H1 (cell line): ENCODE results near the gene RNASE9. TPM values are rescaled to one million over a fixed set of nuclear protein-coding genes. Genes with fewer than 3 reads are reported as not detected.

Experiments used
- CTCF ChIA-PET: fragments of 300-600 bp; sonication (Branson Sonifier 250); formaldehyde crosslinking; loops from one replicate; lab custom pipeline; 2021; ENCODE audit not compliant: partially characterized antibody; lab: Charles Lee
- POLR2A ChIA-PET: fragments of 300-600 bp; sonication (Branson Sonifier 250); formaldehyde crosslinking; loops from one replicate; lab custom pipeline; 2021; ENCODE audit warnings: inconsistent platforms; ENCODE audit not compliant: partially characterized antibody; lab: Charles Lee
- DNase-seq, 2 experiments: peaks; one replicate each; pipeline versions ENCODE4 v3.0.0 to v3.0.0-alpha.2; 2010 to 2022; ENCODE audit warnings: low spot score in 2 of 2, low read depth in 1 of 2, mixed read lengths in 1 of 2
- FAIRE-seq: peaks from 2 replicates; lab custom pipeline; 2011; peaks lifted over from hg19 to GRCh38; lab: Jason Lieb, UNC
- H2AFZ ChIP-seq: 2 replicates; pipeline ENCODE4 v1.8.1; 2012; ENCODE audit warnings: low read length, inconsistent platforms
- H2AK5ac ChIP-seq: 2 replicates; pipeline ENCODE4 v1.6.1; 2013; ENCODE audit warnings: low read depth, low read length
- H2BK120ac ChIP-seq: replicated peaks from 2 replicates; pipeline ENCODE3; 2013; ENCODE audit warnings: low read depth, low read length, inconsistent platforms
- H2BK12ac ChIP-seq: 2 replicates; pipeline ENCODE4 v1.6.1; 2013; ENCODE audit warnings: low read depth, low read length
- H2BK15ac ChIP-seq: 2 replicates; pipeline ENCODE4 v1.6.1; 2013; ENCODE audit warnings: low read length
- H2BK20ac ChIP-seq: 2 replicates; pipeline ENCODE4 v1.6.1; 2013; ENCODE audit warnings: low read length
- H2BK5ac ChIP-seq: 2 replicates; pipeline ENCODE4 v1.6.1; 2013; ENCODE audit warnings: low read depth, low read length
- H3K14ac ChIP-seq: 2 replicates; pipeline ENCODE4 v1.6.1; 2013; ENCODE audit warnings: inconsistent platforms; ENCODE audit not compliant: insufficient read length
- H3K18ac ChIP-seq: 2 replicates; pipeline ENCODE4 v1.6.1; 2013; ENCODE audit warnings: low read length; ENCODE audit errors: extremely low read depth
- H3K23ac ChIP-seq: 2 replicates; pipeline ENCODE4 v1.6.1; 2013; ENCODE audit warnings: inconsistent platforms; ENCODE audit not compliant: insufficient read length
- H3K23me2 ChIP-seq: 2 replicates; pipeline ENCODE4 v1.6.1; 2013; ENCODE audit warnings: low read depth, low read length
- H3K27ac ChIP-seq: 2 replicates; pipeline ENCODE4 v1.6.1; 2011; ENCODE audit warnings: low read depth, low read length, inconsistent platforms
- H3K27me3 ChIP-seq, 4 experiments: replicated peaks in 1 of 4; 1 replicate in 1 of 4; 2 replicates in 3 of 4; pipeline versions ENCODE4 v1.6.1 to v1.8.1; 2011 to 2013; ENCODE audit warnings: low read length in 3 of 4, mild to moderate bottlenecking in 3 of 4, inconsistent platforms in 2 of 4, mixed read lengths in 2 of 4, moderate library complexity in 1 of 4; ENCODE audit not compliant: control insufficient read depth in 3 of 4, insufficient read depth in 3 of 4; ENCODE audit errors: extremely low read depth in 1 of 4
- H3K36me3 ChIP-seq, 4 experiments: 2 replicates each; pipeline versions ENCODE4 v1.6.1 to v1.8.1; 2011 to 2013; ENCODE audit warnings: mild to moderate bottlenecking in 4 of 4, low read length in 3 of 4, moderate library complexity in 2 of 4, control low read depth in 1 of 4, inconsistent platforms in 1 of 4; ENCODE audit not compliant: insufficient read depth in 4 of 4, control insufficient read depth in 2 of 4
- H3K4ac ChIP-seq: replicated peaks from 2 replicates; pipeline ENCODE3; 2013; ENCODE audit warnings: low read length, low read depth, mixed read lengths, inconsistent platforms; ENCODE audit not compliant: insufficient read length
- H3K4me1 ChIP-seq, 4 experiments: replicated peaks in 1 of 4; 1 replicate in 1 of 4; 2 replicates in 3 of 4; pipeline versions ENCODE4 v1.6.1 to v1.8.1; 2011 to 2013; ENCODE audit warnings: low read length in 3 of 4, inconsistent platforms in 2 of 4, mixed read lengths in 1 of 4; ENCODE audit not compliant: insufficient read depth in 4 of 4, control insufficient read depth in 3 of 4
- H3K4me2 ChIP-seq, 2 experiments: 2 replicates each; pipeline versions ENCODE4 v1.6.1 to v1.8.1; 2011 to 2013; ENCODE audit warnings: low read depth in 2 of 2, low read length in 2 of 2, control low read depth in 1 of 2, inconsistent platforms in 1 of 2, mild to moderate bottlenecking in 1 of 2; ENCODE audit not compliant: insufficient read depth in 1 of 2
- H3K4me3 ChIP-seq, 4 experiments: fragments of 200-600, 300-600 bp in 1 of 4; sonication (generic), shearing (Covaris generic), sonication (Bioruptor Twin) in 1 of 4; 2 replicates each; pipeline versions ENCODE4 v1.5.1 to v1.8.1; 2011 to 2016; ENCODE audit warnings: low read length in 4 of 4, low read depth in 3 of 4, control low read depth in 2 of 4, inconsistent platforms in 2 of 4, mild to moderate bottlenecking in 2 of 4, mixed read lengths in 1 of 4, moderate library complexity in 1 of 4; ENCODE audit not compliant: insufficient read depth in 2 of 4; ENCODE audit errors: extremely low read depth in 1 of 4
- H3K56ac ChIP-seq: replicated peaks from 2 replicates; pipeline ENCODE3; 2013; ENCODE audit warnings: low read depth, mild to moderate bottlenecking, mixed read lengths, low read length, inconsistent platforms; ENCODE audit not compliant: insufficient read length
- H3K79me1 ChIP-seq: 2 replicates; pipeline ENCODE4 v1.6.1; 2013; ENCODE audit warnings: low read depth, low read length, control low read depth
- H3K79me2 ChIP-seq, 2 experiments: 2 replicates each; pipeline versions ENCODE4 v1.6.1 to v1.8.1; 2012 to 2013; ENCODE audit warnings: low read length in 2 of 2, mild to moderate bottlenecking in 2 of 2, inconsistent platforms in 1 of 2; ENCODE audit not compliant: insufficient read depth in 2 of 2, control insufficient read depth in 1 of 2
- H3K9ac ChIP-seq, 4 experiments: replicated peaks in 1 of 4; 1 replicate in 1 of 4; 2 replicates in 3 of 4; pipeline versions ENCODE4 v1.6.1 to v1.8.1; 2011 to 2013; ENCODE audit warnings: low read depth in 3 of 4, low read length in 3 of 4, control low read depth in 2 of 4, mild to moderate bottlenecking in 2 of 4, moderate library complexity in 2 of 4, inconsistent platforms in 1 of 4; ENCODE audit errors: extremely low read depth in 1 of 4
- H3K9me3 ChIP-seq, 2 experiments: 2 replicates each; pipeline versions ENCODE4 v1.6.1 to v1.8.1; 2012 to 2013; ENCODE audit warnings: mild to moderate bottlenecking in 2 of 2, moderate library complexity in 2 of 2, control low read depth in 1 of 2, inconsistent platforms in 1 of 2, low read depth in 1 of 2, low read length in 1 of 2, mixed read lengths in 1 of 2; ENCODE audit not compliant: insufficient read depth in 2 of 2
- H4K20me1 ChIP-seq, 2 experiments: replicated peaks in 1 of 2; 2 replicates each; pipeline versions ENCODE3 to v1.8.1; 2011 to 2013; ENCODE audit warnings: inconsistent platforms in 2 of 2, low read length in 2 of 2, mild to moderate bottlenecking in 1 of 2; ENCODE audit not compliant: insufficient read depth in 2 of 2, control insufficient read depth in 1 of 2
- H4K5ac ChIP-seq: 2 replicates; pipeline ENCODE4 v1.6.1; 2013; ENCODE audit warnings: low read length, low read depth, mixed read lengths, inconsistent platforms; ENCODE audit not compliant: insufficient read length
- H4K8ac ChIP-seq: 2 replicates; pipeline ENCODE4 v1.8.0; 2013; ENCODE audit warnings: mild to moderate bottlenecking, moderate library complexity, low read length, inconsistent platforms; ENCODE audit not compliant: insufficient read depth; ENCODE audit errors: extremely low read depth
- H4K91ac ChIP-seq: replicated peaks from 2 replicates; pipeline ENCODE3; 2013; ENCODE audit warnings: low read length, mixed read lengths, inconsistent platforms; ENCODE audit not compliant: insufficient read length
- ASH2L ChIP-seq: fragments of 200-600, 300-600 bp; sonication (generic); IDR thresholded peaks from one replicate; pipeline ENCODE4 v1.7.1; 2017; ENCODE audit warnings: low read length
- BACH1 ChIP-seq: IDR thresholded peaks from 2 replicates; pipeline ENCODE4 v1.6.1; 2012; ENCODE audit warnings: low read length, improper control_type of control experiment
- CHD1 ChIP-seq: IDR thresholded peaks from 2 replicates; pipeline ENCODE4 v1.6.1; 2012; ENCODE audit warnings: low read depth, low read length, improper control_type of control experiment
- GABPA ChIP-seq: IDR thresholded peaks from 2 replicates; pipeline ENCODE4 v1.6.1; 2011; ENCODE audit warnings: mild to moderate bottlenecking, low read length, moderate library complexity, borderline replicate concordance; ENCODE audit not compliant: insufficient read depth
- GTF2F1 ChIP-seq: IDR thresholded peaks from 2 replicates; pipeline ENCODE4 v1.6.1; 2012; ENCODE audit warnings: low read depth, low read length, improper control_type of control experiment, borderline replicate concordance
- JUN ChIP-seq: IDR thresholded peaks from 2 replicates; pipeline ENCODE4 v1.6.1; 2011; ENCODE audit warnings: low read depth, mild to moderate bottlenecking, improper control_type of control experiment, low read length
- KDM5A ChIP-seq: fragments of 200-600 bp; IDR thresholded peaks from 2 replicates; pipeline ENCODE4 v1.7.1; 2012; ENCODE audit warnings: mild to moderate bottlenecking, low read length, inconsistent platforms, mixed read lengths
- RBBP5 ChIP-seq: IDR thresholded peaks from 2 replicates; pipeline ENCODE4 v1.7.1; 2012; ENCODE audit warnings: low read depth, mild to moderate bottlenecking, inconsistent platforms, low read length, moderate library complexity, borderline replicate concordance
- RFX5 ChIP-seq: IDR thresholded peaks from 2 replicates; pipeline ENCODE4 v1.6.1; 2011; ENCODE audit warnings: low read depth, low read length, improper control_type of control experiment, borderline replicate concordance
- SIX5 ChIP-seq: IDR thresholded peaks from 2 replicates; pipeline ENCODE4 v1.6.1; 2011; ENCODE audit warnings: mild to moderate bottlenecking, low read depth, low read length
- TAF7 ChIP-seq: optimal IDR thresholded peaks from 2 replicates; pipeline ENCODE3; 2011; ENCODE audit warnings: low read depth, mild to moderate bottlenecking, inconsistent platforms, low read length, moderate library complexity, borderline replicate concordance
- WGBS, 2 experiments: shearing (Covaris generic) in 1 of 2; methylation state at CpG; one replicate each; pipeline versions ENCODE4 v1.1.6 to v1.1.7; 2013 to 2015; ENCODE audit warnings: low lambda C conversion rate in 2 of 2, mixed read lengths in 2 of 2, inconsistent platforms in 1 of 2, low coverage in 1 of 2, missing lambda C conversion rate in 1 of 2; ENCODE audit not compliant: insufficient replicate concordance in 2 of 2, insufficient coverage in 1 of 2, insufficient read length in 1 of 2; ENCODE audit errors: extremely low coverage in 1 of 2, missing lambda C conversion rate in 1 of 2; 5-methylcytosine and 5-hydroxymethylcytosine counted together
- polyA plus RNA-seq, 7 experiments: library from polyadenylated mRNA; depleted of rRNA in 3 of 7; stranded (reverse) in 5 of 7; unstranded in 2 of 7; fragments of >200 nt in 5 of 7; fragments of 200-250 nt in 2 of 7; gene quantifications; 1 replicate in 5 of 7; 2 replicates in 1 of 7; 4 replicates in 1 of 7; pipeline versions ENCODE4 v1.2.1 to v1.2.3, GENCODE V29; 2011 to 2013; ENCODE audit warnings: missing spikeins in 2 of 7, mixed read lengths in 2 of 7
- total RNA-seq: library from RNA; stranded (reverse); fragmentation: NEBNext Ultra II Directional; extraction: Animal tissue kit (Norgen Biotek cat#: 25700); gene quantifications from 2 replicates; pipeline ENCODE4 v1.2.1, GENCODE V29; 2021
- TF ChIP-seq, protein P1 (sequence below): IDR thresholded peaks from 2 replicates; pipeline ENCODE4 v1.6.1; 2012; ENCODE audit warnings: low read length, inconsistent platforms
- TF ChIP-seq, protein P2 (sequence below): IDR thresholded peaks from 2 replicates; pipeline ENCODE4 v1.6.1; 2012; ENCODE audit warnings: inconsistent platforms

Gene RNASE9
- total and polyA plus RNA-seq, 2 of the 8 experiments (the other 6 are each of a cell fraction or from before 2014, with no cell fraction given) = 0.06 TPM; not detected in 1

DNA sequence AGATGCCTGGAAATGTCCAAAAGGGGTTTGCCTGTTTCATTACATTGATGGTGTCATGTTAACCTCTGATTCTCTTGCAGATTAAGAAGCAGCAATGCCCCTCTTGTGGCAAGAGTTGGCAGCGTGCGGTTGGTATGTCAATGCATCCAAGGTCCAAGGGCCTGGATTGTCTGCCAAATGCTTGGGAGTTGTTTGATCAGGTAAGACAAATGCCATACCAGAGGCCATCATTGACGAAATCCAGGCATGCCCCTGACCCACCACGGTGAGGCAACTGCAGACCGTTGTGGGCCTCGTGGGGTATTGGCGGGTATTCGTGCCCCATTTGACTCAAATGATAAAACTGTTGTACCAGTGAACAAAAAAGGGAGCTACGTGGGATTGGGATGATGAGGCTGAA, 41.7 kb upstream of the RNASE9 start:
- no peak overlapping the region for H2BK120ac ChIP-seq
- no peak overlapping the region for H2BK5ac ChIP-seq
- no peak overlapping the region for H2BK20ac ChIP-seq
- no peaks in the 10 kb centered on the region for H3K36me3 ChIP-seq
- no peaks in the 10 kb centered on the region; a peak in 1 of 7 replicates for H3K27me3 ChIP-seq
- H3K79me1 ChIP-seq = no peaks in the 10 kb centered on the region
- H3K4me1 ChIP-seq = no peaks in the 10 kb centered on the region; a peak in 1 of 7 replicates
- no peak overlapping the region for H3K4me3 ChIP-seq
- H3K79me2 ChIP-seq = no peaks in the 10 kb centered on the region
- no peak overlapping the region for H3K27ac ChIP-seq
- no peak overlapping the region for H3K56ac ChIP-seq
- no peak overlapping the region for H2AK5ac ChIP-seq
- H2BK15ac ChIP-seq = no peak overlapping the region
- no peak overlapping the region for H4K91ac ChIP-seq
- H4K5ac ChIP-seq = no peak overlapping the region
- 92% methylated on average over 9 of the region's 9 CpGs; no CpG with 5 or more reads in 1 of the 2 experiments for WGBS, 2 experiments
- FAIRE-seq (no peak), DNase-seq (no peak)
- no peaks in the 10 kb centered on the region for H4K20me1 ChIP-seq
- POLR2A ChIA-PET = interaction anchor here (1.0 kb wide), 1 partner anchor 17 kb away, joined by 3 read pairs; no protein-coding TSS in a partner anchor
- no peaks in the 10 kb centered on the region for H3K9me3 ChIP-seq
- CTCF ChIA-PET = interaction anchor here (1.2 to 8.9 kb wide), 4 partner anchors 68 to 185 kb away, joined by 4 to 114 read pairs (median 74); no protein-coding TSS in a partner anchor
- no peak overlapping the region for H3K23ac ChIP-seq
- H3K9ac ChIP-seq = no peak overlapping the region
- H4K8ac ChIP-seq = no peak overlapping the region
- no peak overlapping the region for H3K4me2 ChIP-seq
- H3K18ac ChIP-seq = no peak overlapping the region
- no peak overlapping the region for H3K14ac ChIP-seq
- H2BK12ac ChIP-seq = no peak overlapping the region
- H3K23me2 ChIP-seq = no peaks in the 10 kb centered on the region
- no peak overlapping the region for H2AFZ ChIP-seq
- H3K4ac ChIP-seq = no peak overlapping the region
- TF ChIP-seq, protein P1, sequence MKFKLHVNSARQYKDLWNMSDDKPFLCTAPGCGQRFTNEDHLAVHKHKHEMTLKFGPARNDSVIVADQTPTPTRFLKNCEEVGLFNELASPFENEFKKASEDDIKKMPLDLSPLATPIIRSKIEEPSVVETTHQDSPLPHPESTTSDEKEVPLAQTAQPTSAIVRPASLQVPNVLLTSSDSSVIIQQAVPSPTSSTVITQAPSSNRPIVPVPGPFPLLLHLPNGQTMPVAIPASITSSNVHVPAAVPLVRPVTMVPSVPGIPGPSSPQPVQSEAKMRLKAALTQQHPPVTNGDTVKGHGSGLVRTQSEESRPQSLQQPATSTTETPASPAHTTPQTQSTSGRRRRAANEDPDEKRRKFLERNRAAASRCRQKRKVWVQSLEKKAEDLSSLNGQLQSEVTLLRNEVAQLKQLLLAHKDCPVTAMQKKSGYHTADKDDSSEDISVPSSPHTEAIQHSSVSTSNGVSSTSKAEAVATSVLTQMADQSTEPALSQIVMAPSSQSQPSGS = no peak
- TF ChIP-seq RBBP5 (no peak), GTF2F1 (no peak), ASH2L (no peak), BACH1 (no peak), SIX5 (no peak), TAF7 (no peak), CHD1 (no peak), RFX5 (no peak), GABPA (no peak), JUN (no peak), KDM5A (no peak)
- TF ChIP-seq, protein P2, sequence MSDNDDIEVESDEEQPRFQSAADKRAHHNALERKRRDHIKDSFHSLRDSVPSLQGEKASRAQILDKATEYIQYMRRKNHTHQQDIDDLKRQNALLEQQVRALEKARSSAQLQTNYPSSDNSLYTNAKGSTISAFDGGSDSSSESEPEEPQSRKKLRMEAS = no peak
